Measurements from ENCODE around the gene MYORG. TPM values are rescaled to one million over a fixed set of nuclear protein-coding genes. Genes with fewer than 3 reads are reported as not detected.
"Not testable (repeated sequence)": the region's sequence is repeated elsewhere in the genome, so short reads cannot be mapped to it uniquely, and the experiment has no call there.

MYORG gene
- total RNA-seq, 2 donors from 2014 or later = 7.4 to 12.1 TPM

- ATAC-seq (ENCODE audit: insufficient number of reproducible peaks, low FRiP score, low read depth) (no peak), DNase-seq (ENCODE audit: low spot score) (no peak)
- no peaks in the 10 kb centered on the region for H3K4me1 ChIP-seq (ENCODE audit: control insufficient read depth in 1 of 2, low read depth in 2 of 2)
- TF ChIP-seq CTCF (IDR thresholded peaks at IDR 0.05) = no peak
- no peak overlapping the region for H3K27ac ChIP-seq
- no peaks in the 10 kb centered on the region for H3K9me3 ChIP-seq
- no peaks in the 10 kb centered on the region for H3K27me3 ChIP-seq (replicated peaks; ENCODE audit: insufficient read depth)
- no peak overlapping the region for H3K4me3 ChIP-seq
- peaks cover 10% of the 10 kb centered on the region for H3K36me3 ChIP-seq
Measured at GRCh38 chr9:34366365-34366764, 10.3 kb downstream of the MYORG start.

GRCh38 chr9:34365282-34365681 lies 11.4 kb downstream of the MYORG start:
- ATAC-seq (ENCODE audit: insufficient number of reproducible peaks, low FRiP score, low read depth) (no peak), DNase-seq (ENCODE audit: low spot score) (no peak)
- Histone ChIP-seq H3K4me1 (ENCODE audit: control insufficient read depth in 1 of 2, low read depth in 2 of 2) (no peaks in the 10 kb centered on the region), H3K27ac (no peak overlapping the region), H3K4me3 (no peak overlapping the region), H3K27me3 (replicated peaks; ENCODE audit: insufficient read depth) (no peaks in the 10 kb centered on the region), H3K9me3 (no peaks in the 10 kb centered on the region), H3K36me3 (peaks cover 7% of the 10 kb centered on the region)
- no peak for TF ChIP-seq CTCF (IDR thresholded peaks at IDR 0.05)

- no peak for ATAC-seq (ENCODE audit: insufficient number of reproducible peaks, low FRiP score, low read depth)
- Histone ChIP-seq H3K4me1 (ENCODE audit: control insufficient read depth in 1 of 2, low read depth in 2 of 2) (no peaks in the 10 kb centered on the region), H3K4me3 (no peak overlapping the region), H3K27ac (no peak overlapping the region), H3K36me3 (no peaks in the 10 kb centered on the region), H3K9me3 (no peaks in the 10 kb centered on the region), H3K27me3 (replicated peaks; ENCODE audit: insufficient read depth) (no peaks in the 10 kb centered on the region)
- TF ChIP-seq CTCF (IDR thresholded peaks at IDR 0.05) = no peak
- no peak for DNase-seq (ENCODE audit: low spot score)
Measured at GRCh38 chr9:34363619-34364351, 12.9 kb downstream of the MYORG start.

- H3K36me3 ChIP-seq = no peaks in the 10 kb centered on the region
- H3K4me1 ChIP-seq (ENCODE audit: control insufficient read depth in 1 of 2, low read depth in 2 of 2) = no peaks in the 10 kb centered on the region
- H3K27me3 ChIP-seq (replicated peaks; ENCODE audit: insufficient read depth) = no peaks in the 10 kb centered on the region
- H3K4me3 ChIP-seq = no peak overlapping the region
- DNase-seq (ENCODE audit: low spot score) = no peak
- H3K9me3 ChIP-seq = no peaks in the 10 kb centered on the region
- no peak for ATAC-seq (ENCODE audit: insufficient number of reproducible peaks, low FRiP score, low read depth)
- TF ChIP-seq CTCF (IDR thresholded peaks at IDR 0.05) = no peak
- no peak overlapping the region for H3K27ac ChIP-seq
Measured at GRCh38 chr9:34362614-34363214, 14.0 kb downstream of the MYORG start.

GRCh38 chr9:34352957-34353356 lies 23.7 kb downstream of the MYORG start:
- not testable (repeated sequence) for H3K9me3 ChIP-seq; H3K27me3 ChIP-seq (replicated peaks; ENCODE audit: insufficient read depth); DNase-seq (ENCODE audit: low spot score); H3K4me3 ChIP-seq; H3K27ac ChIP-seq; H3K4me1 ChIP-seq (ENCODE audit: control insufficient read depth in 1 of 2, low read depth in 2 of 2); ATAC-seq (ENCODE audit: insufficient number of reproducible peaks, low FRiP score, low read depth); H3K36me3 ChIP-seq

GRCh38 chr9:34352122-34352652 lies 24.5 kb downstream of the MYORG start:
- ATAC-seq (ENCODE audit: insufficient number of reproducible peaks, low FRiP score, low read depth); H3K27ac ChIP-seq; H3K27me3 ChIP-seq (replicated peaks; ENCODE audit: insufficient read depth); H3K36me3 ChIP-seq; DNase-seq (ENCODE audit: low spot score); H3K4me1 ChIP-seq (ENCODE audit: control insufficient read depth in 1 of 2, low read depth in 2 of 2); H3K9me3 ChIP-seq: not testable (repeated sequence)
- H3K4me3 ChIP-seq = peak overlapping the region; percentile 43
